ENCODE data around the gene GRIK1. TPM values are rescaled to one million over a fixed set of nuclear protein-coding genes. Genes with fewer than 3 reads are reported as not detected.

The GRIK1 gene
- total RNA-seq, 1 donor = not detected

GRCh38 chr21:29650523-29651022 lies 289.2 kb downstream of the GRIK1 start:
- DNase-seq (ENCODE audit: low read depth in 2 of 3, low spot score in 2 of 3) = no peak

- DNase-seq (ENCODE audit: low read depth in 2 of 3, low spot score in 2 of 3) = no peak
Observed at GRCh38 chr21:29649406-29649814, 290.4 kb downstream of the GRIK1 start.

GRCh38 chr21:29648710-29649240 lies 291.0 kb downstream of the GRIK1 start:
- DNase-seq (ENCODE audit: low read depth in 2 of 3, low spot score in 2 of 3) = no peak

GRCh38 chr21:29647353-29647781 lies 292.4 kb downstream of the GRIK1 start:
- DNase-seq (ENCODE audit: low read depth in 2 of 3, low spot score in 2 of 3) = no peak

- no peak for DNase-seq (ENCODE audit: low read depth in 2 of 3, low spot score in 2 of 3)
Observed at GRCh38 chr21:29645666-29646553, 293.9 kb downstream of the GRIK1 start.

GRCh38 chr21:29643289-29643688 lies 296.5 kb downstream of the GRIK1 start:
- no peak for DNase-seq (ENCODE audit: low read depth in 2 of 3, low spot score in 2 of 3)

GRCh38 chr21:29642551-29643245 lies 297.1 kb downstream of the GRIK1 start:
- no peak for DNase-seq (ENCODE audit: low read depth in 2 of 3, low spot score in 2 of 3)

- DNase-seq (ENCODE audit: low read depth in 2 of 3, low spot score in 2 of 3) = peak in 2 of 3 donors; percentile 48 to 63
Observed at GRCh38 chr21:29641635-29642550, 297.9 kb downstream of the GRIK1 start.

GRCh38 chr21:29641001-29641634 lies 298.7 kb downstream of the GRIK1 start:
- no peak for DNase-seq (ENCODE audit: low read depth in 2 of 3, low spot score in 2 of 3)

GRCh38 chr21:29640080-29640508 lies 299.7 kb downstream of the GRIK1 start:
- DNase-seq (ENCODE audit: low read depth in 2 of 3, low spot score in 2 of 3) = peak in 1 of 3 donors; percentile 50

GRCh38 chr21:29639366-29640079 lies 300.3 kb downstream of the GRIK1 start:
- DNase-seq (ENCODE audit: low read depth in 2 of 3, low spot score in 2 of 3) = no peak

- no peak for DNase-seq (ENCODE audit: low read depth in 2 of 3, low spot score in 2 of 3)
Observed at GRCh38 chr21:29638761-29639327, 301.0 kb downstream of the GRIK1 start.

GRCh38 chr21:29638138-29638537 lies 301.7 kb downstream of the GRIK1 start:
- no peak for DNase-seq (ENCODE audit: low read depth in 2 of 3, low spot score in 2 of 3)

- DNase-seq (ENCODE audit: low read depth in 2 of 3, low spot score in 2 of 3) = no peak
Observed at GRCh38 chr21:29637553-29637952, 302.2 kb downstream of the GRIK1 start.

GRCh38 chr21:29637134-29637533 lies 302.7 kb downstream of the GRIK1 start:
- no peak for DNase-seq (ENCODE audit: low read depth in 2 of 3, low spot score in 2 of 3)

GRCh38 chr21:29634418-29634817 lies 305.4 kb downstream of the GRIK1 start:
- no peak for DNase-seq (ENCODE audit: low read depth in 2 of 3, low spot score in 2 of 3)

- no peak for DNase-seq (ENCODE audit: low read depth in 2 of 3, low spot score in 2 of 3)
Observed at GRCh38 chr21:29633756-29634155, 306.0 kb downstream of the GRIK1 start.

GRCh38 chr21:29630441-29630840 lies 309.4 kb downstream of the GRIK1 start:
- DNase-seq (ENCODE audit: low read depth in 2 of 3, low spot score in 2 of 3) = no peak

GRCh38 chr21:29627905-29628304 lies 311.9 kb downstream of the GRIK1 start:
- DNase-seq (ENCODE audit: low read depth in 2 of 3, low spot score in 2 of 3) = no peak

All from hematopoietic multipotent progenitor cell (in vitro differentiated cells).